Activated CD4-positive, alpha-beta T cell treated with anti-CD3 and anti-CD28 coated beads, Interleukin-2, Interleukin-6, amounts not matched to agents 100 ng/mL and 50 ng/mL, durations not matched to agents 16 hours and 8 hours (primary cell): ENCODE measurements around the gene KCNB1.

ENCODE experiments used
- DNase-seq: peaks from one replicate; pipeline ENCODE4 v3.0.0-alpha.2; 2020

Gene KCNB1

GRCh38 chr20:49496553-49497397, 14.3 kb upstream of the KCNB1 start:
- no peak for DNase-seq

DNA sequence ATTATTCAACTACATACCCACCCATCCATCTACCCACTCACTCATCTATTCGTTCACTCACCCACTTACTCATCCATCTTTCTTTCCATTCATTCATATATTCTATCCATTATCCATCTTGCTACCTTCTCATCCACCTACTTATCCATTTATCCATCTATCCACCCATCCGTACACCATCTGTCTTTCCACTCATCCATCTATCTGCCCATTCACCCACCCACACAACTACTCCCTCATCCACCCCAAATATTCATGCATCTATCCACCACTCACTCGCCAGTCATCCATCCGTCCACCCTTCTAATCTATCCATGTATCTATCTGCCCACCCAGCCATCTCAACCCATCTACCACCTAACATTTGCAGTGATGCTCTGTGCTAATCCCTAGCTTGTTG, 13.6 kb upstream of the KCNB1 start:
- no peak for DNase-seq

- no peak for DNase-seq
Observed at GRCh38 chr20:49490689-49491088, 8.2 kb upstream of the KCNB1 start.

DNA sequence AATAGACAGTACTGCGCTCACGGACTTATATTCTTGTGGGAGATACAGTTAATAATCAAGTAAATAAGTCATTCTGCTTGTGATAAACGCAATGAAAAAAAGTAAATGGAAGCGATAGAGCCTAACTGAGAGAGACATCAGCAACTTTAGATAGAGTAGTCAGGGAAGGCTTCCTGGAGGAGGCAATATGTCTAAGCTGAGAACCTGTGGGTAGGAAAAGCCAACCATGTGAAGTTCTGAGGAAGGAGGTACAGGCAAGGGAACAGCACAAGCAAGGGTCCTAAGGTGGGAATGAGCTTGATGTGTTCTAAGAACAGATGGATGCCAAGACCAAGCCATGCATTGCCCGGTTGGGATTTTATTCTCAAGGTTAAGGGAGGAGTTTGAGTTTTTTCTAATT, 7.2 kb upstream of the KCNB1 start:
- DNase-seq, result no peak

- no peak for DNase-seq
Observed at GRCh38 chr20:49486064-49486463, 3.6 kb upstream of the KCNB1 start.

GRCh38 chr20:49485563-49485962, 3.1 kb upstream of the KCNB1 start:
- DNase-seq, result no peak

- peak; percentile 84 for DNase-seq
Observed at GRCh38 chr20:49484180-49485140, 2.0 kb upstream of the KCNB1 start.

- no peak for DNase-seq
Observed at GRCh38 chr20:49483696-49484123, 1.2 kb upstream of the KCNB1 start.

DNA sequence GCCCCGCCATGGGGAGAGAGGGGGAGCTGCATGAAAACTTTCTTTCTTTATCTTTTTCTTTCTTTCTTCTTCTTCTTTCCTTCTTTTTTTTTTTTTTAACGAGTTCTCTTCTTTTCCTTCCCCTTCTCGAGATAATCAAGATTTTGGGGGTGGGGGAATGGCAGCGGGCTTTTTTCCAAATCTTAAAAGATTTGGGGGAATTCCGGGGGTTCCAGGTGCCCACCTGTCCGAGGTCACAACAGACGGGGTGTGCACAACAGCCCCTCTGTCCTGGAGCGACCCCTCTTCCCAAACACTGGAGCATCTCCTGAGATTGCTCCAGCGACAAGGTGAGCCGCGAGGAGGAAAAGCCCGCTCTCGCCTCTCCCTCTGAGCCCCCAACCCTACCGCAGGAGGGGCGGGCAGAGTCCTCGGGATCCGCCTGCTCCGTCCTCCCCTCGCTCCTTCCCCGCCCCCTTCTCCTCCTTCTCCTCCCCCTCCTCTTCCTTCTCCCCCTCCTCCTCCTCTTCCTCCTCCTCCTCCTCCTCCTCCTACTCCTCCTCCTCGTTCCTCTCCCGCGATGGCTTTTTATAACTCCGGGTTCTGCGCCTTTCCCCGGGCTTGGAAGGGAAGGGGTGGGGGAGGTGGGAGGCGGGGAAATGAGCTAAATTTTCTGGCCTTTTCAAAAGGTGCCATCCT, 689 bp upstream of the KCNB1 start:
- no peak for DNase-seq

DNA sequence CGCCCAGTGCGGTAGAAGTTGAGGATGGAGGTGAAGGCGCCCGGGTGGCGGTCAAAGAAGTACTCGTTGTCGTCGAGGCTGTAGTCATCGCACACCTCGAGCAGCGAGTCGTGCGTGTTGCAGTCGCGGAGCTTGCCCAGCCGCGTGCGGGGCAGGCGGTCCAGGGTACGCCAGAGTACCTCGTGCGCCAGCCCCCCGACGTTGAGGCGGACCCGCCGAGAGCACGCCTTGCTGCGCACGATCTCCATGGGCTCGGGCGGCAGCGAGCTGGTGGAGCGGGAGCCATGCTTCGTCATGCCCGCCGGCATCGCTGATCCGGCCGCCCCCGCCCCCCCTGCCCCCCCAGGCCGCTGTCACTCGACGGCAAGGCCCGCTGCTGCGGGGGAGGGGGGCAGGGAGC, 295 bp downstream of the KCNB1 start:
- DNase-seq, result no peak

GRCh38 chr20:49481116-49481515, 1.4 kb downstream of the KCNB1 start:
- DNase-seq, result no peak

DNA sequence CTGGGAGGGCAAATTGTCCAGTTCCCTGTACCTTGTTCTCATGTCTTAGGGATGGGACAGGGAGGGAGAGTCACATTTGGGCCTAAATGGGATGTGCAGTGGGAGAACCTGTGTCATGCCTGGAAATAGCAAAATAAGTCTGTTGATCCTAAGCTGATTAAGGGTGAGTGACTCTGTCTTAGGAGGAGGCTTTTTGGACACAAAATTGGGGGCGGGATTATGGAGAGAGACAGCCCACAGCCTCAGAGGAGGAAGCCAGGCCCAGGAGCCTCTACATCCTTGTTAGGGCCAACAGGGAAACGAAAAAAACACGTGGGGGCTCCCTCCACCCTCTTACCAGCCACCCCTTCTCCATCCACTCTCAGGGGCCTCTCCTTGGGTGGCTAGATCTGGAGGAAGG, 2.2 kb downstream of the KCNB1 start:
- DNase-seq, result no peak

- DNase-seq, result no peak
Observed at GRCh38 chr20:49479785-49480184, 2.7 kb downstream of the KCNB1 start.

DNA sequence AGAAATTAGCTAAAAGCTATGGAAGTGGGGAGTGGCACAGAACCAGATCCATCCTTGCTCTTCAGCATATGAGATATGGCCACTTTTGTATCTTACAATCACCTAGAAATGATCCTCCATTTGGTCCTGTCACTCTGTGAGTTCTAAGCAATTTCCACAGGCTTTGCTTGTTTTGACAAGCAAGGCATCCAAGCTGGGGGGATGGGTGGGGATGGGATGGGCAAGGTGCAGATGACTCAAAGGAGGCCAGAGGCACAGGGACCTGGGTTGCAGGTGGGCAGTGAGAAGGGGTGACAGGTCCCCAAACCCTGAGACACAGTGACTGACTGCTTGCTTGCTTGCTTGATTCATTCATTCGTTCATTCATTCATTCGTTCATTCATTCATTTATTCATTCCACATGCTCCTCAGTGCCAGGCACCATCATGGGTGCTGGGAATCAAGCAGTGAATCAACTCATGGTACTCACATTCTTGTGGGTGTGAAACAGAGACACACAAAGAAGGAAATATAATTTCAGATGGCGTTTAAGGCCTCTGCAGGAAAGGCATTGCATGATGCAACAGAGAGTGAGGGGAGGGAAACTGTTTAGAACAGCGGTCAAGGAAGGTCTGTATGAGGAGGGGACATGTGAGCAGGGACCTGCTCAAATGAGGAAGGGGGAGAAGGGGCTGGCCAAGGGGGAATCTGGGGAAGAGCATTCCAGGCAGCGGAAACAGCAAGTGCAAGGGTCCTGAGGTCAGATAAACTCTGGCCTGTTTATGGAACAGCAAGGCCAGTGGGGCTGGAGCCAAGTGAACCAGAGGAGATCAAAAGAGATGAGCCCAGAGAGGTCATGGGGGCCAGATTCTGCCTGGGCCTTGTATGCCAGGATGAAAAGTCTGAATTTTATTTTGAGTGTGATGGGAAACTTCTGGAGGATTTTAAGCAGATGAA, 3.4 kb downstream of the KCNB1 start:
- DNase-seq, result no peak

DNA sequence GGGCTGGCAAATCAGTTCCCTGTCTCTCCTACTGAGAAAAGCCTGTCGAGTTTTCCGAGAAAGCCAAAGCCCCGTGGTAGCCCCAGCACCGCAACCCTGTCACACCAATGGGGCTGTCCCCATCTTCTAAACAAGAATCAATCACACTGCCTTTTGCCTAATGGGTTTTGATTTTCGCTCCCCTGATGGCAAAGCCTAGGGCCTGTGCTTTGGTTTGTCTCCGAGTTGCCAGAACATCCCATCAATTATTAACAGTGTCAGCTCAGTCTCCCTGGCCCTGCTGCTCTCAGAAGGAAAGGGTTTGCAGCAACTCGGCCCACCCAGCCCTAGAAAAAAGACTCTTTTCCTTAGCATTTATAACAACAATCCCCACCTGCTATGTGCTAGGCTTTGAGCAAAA, 4.2 kb downstream of the KCNB1 start:
- no peak for DNase-seq

DNA sequence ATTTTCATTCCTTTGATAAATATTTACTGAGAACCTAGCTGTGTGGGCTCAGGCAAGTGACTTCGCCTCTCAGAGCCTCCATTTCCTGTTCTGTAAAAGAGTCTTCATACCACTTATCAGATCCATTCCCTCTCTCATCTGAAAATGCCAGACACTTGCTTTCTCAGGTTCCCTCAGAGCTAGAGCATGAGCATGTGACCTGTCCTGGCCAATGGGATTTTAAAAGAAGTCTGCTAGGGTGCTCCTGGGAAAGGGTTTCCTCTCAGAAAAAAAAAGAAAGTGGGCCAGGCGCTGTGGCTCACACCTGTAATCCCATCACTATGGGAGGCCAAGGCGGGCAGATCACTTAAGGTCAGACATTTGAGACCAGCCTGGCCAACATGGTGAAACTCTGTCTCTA, 5.3 kb downstream of the KCNB1 start:
- no peak for DNase-seq

DNA sequence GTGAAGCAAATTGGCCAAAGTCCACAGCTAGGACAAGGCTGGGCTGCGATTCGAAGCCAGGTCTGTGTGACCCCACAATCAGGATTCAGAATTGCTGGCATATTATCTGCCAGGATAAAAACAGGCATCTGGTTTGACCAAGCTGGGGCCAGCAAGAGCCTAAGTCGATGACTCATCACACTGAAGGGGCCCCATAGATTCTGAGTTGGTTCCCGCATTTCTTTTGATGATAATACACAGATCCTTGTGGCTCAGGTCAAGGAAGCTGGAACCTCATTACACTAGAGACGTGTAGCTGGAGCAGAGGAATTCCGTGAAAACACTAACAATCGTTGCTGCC, 6.5 kb downstream of the KCNB1 start:
- DNase-seq, result no peak

- no peak for DNase-seq
Observed at GRCh38 chr20:49475292-49476015, 7.0 kb downstream of the KCNB1 start.

GRCh38 chr20:49471397-49471796, 11.1 kb downstream of the KCNB1 start:
- no peak for DNase-seq

GRCh38 chr20:49470922-49471321, 11.5 kb downstream of the KCNB1 start:
- no peak for DNase-seq

DNA sequence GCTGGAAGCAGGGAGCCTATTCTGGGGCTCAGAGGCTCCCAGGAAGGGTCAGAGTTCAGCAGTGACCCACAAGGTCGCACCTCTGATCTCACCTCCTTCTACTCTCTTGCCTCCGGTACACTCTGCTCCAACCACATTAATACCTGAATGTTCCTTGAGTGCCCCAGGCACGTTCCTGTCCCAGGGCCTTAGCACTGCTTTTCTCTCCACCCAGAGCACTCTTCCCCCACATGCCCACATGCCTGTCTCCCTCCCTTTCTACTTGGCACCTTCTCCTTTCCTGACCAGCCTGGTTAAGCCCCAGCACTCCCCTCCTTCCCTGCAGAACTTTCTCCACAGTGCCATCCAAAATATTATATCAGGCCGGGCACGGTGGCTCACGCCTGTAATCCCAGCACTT, 13.4 kb downstream of the KCNB1 start:
- no peak for DNase-seq

- DNase-seq, result no peak
Observed at GRCh38 chr20:49468412-49468811, 14.1 kb downstream of the KCNB1 start.
